Stomach (tissue), 9 donors: ENCODE results near the gene SH3GL2. TPM values are rescaled to one million over a fixed set of nuclear protein-coding genes. Genes with fewer than 3 reads are reported as not detected.

ENCODE experiments used
- DNase-seq, 2 donors: peaks; one replicate each; pipeline versions ENCODE4 v3.0.0 to v3.0.0-alpha.2; 2013 to 2019
- H3K27ac ChIP-seq, 5 donors: fragments of 200-600 bp in 4 of 5; sonication (generic) in 4 of 5; one replicate each; pipeline ENCODE4 v1.5.1; 2013 to 2019; ENCODE audit warnings: mild to moderate bottlenecking in 1 of 5, moderate library complexity in 1 of 5
- H3K27me3 ChIP-seq, 3 donors: fragments of 200-600 bp; sonication (generic); one replicate each; pipeline ENCODE4 v1.5.1; 2017 to 2019; ENCODE audit warnings: mixed run types in 1 of 3
- H3K36me3 ChIP-seq, 4 donors: fragments of 200-600 bp; sonication (generic); 1 replicate in 3 of 4; 2 replicates in 1 of 4; pipeline ENCODE4 v1.5.1; 2016 to 2019
- H3K4me1 ChIP-seq, 4 donors: fragments of 200-600 bp; sonication (generic); one replicate each; pipeline ENCODE4 v1.5.1; 2016 to 2019
- H3K4me3 ChIP-seq, 4 donors: fragments of 200-600 bp; sonication (generic) in 3 of 4; one replicate each; pipeline ENCODE4 v1.5.1; 2016 to 2019; ENCODE audit warnings: mild to moderate bottlenecking in 1 of 4
- H3K9me3 ChIP-seq, 4 donors: fragments of 200-600 bp; sonication (generic); one replicate each; pipeline ENCODE4 v1.5.1; 2016 to 2019
- EP300 ChIP-seq: sonication (generic); formaldehyde crosslinking; IDR thresholded peaks from one replicate; pipeline ENCODE4 v1.6.1; 2017; ENCODE audit warnings: antibody characterized with exemption
- POLR2A ChIP-seq, 4 donors: fragments of 450-650 bp; IDR thresholded peaks; one replicate each; pipeline ENCODE4 v1.6.1; 2016; ENCODE audit warnings: antibody characterized with exemption in 4 of 4, control low read depth in 2 of 4, mild to moderate bottlenecking in 1 of 4, moderate library complexity in 1 of 4
- POLR2AphosphoS5 ChIP-seq, 3 donors: sonication (generic); formaldehyde crosslinking; IDR thresholded peaks; one replicate each; pipeline ENCODE4 v1.6.1; 2016; ENCODE audit warnings: antibody characterized with exemption in 3 of 3
- WGBS, 5 donors: extraction: QIAGEN DNeasy Blood & Tissue Kit in 3 of 5; methylation state at CpG; one replicate each; pipeline versions ENCODE4 v1.1.5 to v1.1.7; 2013 to 2018; 5-methylcytosine and 5-hydroxymethylcytosine counted together
- intact Hi-C: fragments of 100-400 bp; cut with DNase I; formaldehyde crosslinking; loops from one replicate; pipeline ENCODE4 v1.15.1; 2023; ENCODE audit warnings: low total_unique reads
- polyA plus RNA-seq, 3 donors: library from polyadenylated mRNA; stranded (reverse); fragments of 200-250 nt; gene quantifications; one replicate each; pipeline ENCODE4 v1.2.3, GENCODE V29; 2013
- total RNA-seq, 5 donors: library from RNA; depleted of rRNA; stranded (reverse); fragments of >200 nt; gene quantifications; one replicate each; pipeline versions ENCODE4 v1.1.0 to v1.2.3, GENCODE V29; 2014 to 2016
- TF ChIP-seq, protein P1 (sequence below), 7 experiments: fragments of 450-650 bp in 4 of 7; fragments of 200-600 bp in 3 of 7; sonication (generic) in 3 of 7; IDR thresholded peaks; one replicate each; pipeline ENCODE4 v1.5.1; 2016 to 2019; ENCODE audit warnings: antibody characterized with exemption in 7 of 7, control low read depth in 2 of 7, mild to moderate bottlenecking in 1 of 7
- donor health status: healthy with polysubstance abuse.
- donor health status: Bipolar disorder and iron deficiency.
- donor health status: healthy.

The SH3GL2 gene
- total and polyA plus RNA-seq, 8 donors: 0.89 to 17.5 (median 7.7) TPM; not detected in 1

DNA sequence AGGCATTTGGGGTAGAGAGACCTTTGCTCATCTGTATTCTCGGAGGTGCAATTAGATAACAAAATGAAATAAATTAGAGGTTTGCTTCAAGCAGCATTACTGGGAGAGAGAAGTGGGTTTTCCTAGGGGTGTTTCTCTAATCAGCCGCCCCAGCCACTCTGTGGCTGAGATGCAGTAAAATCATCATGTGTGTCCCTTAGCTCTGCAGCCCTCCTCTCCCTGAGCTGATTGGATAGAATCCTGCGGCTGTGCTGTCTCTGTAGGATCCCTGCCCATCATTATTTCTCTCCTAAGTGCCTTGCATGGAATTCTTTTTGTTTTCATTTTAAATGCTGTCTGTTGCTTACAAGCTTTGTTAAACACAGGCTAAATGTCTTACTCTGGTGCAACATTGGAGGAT, 171.4 kb downstream of the SH3GL2 start:
- H3K36me3 ChIP-seq: no peaks in the 10 kb centered on the region
- H3K4me1 ChIP-seq: no peaks in the 10 kb centered on the region
- WGBS, 5 donors: 62 to 82% (median 74%) methylated on average over 3 of the region's 3 CpGs
- intact Hi-C loops: no loop called here
- no peak overlapping the region for H3K27ac ChIP-seq
- H3K9me3 ChIP-seq: peaks cover 0 to 12% (median 3%) of the 10 kb centered on the region in 4 donors
- no peaks in the 10 kb centered on the region for H3K27me3 ChIP-seq
- TF ChIP-seq, protein P1, sequence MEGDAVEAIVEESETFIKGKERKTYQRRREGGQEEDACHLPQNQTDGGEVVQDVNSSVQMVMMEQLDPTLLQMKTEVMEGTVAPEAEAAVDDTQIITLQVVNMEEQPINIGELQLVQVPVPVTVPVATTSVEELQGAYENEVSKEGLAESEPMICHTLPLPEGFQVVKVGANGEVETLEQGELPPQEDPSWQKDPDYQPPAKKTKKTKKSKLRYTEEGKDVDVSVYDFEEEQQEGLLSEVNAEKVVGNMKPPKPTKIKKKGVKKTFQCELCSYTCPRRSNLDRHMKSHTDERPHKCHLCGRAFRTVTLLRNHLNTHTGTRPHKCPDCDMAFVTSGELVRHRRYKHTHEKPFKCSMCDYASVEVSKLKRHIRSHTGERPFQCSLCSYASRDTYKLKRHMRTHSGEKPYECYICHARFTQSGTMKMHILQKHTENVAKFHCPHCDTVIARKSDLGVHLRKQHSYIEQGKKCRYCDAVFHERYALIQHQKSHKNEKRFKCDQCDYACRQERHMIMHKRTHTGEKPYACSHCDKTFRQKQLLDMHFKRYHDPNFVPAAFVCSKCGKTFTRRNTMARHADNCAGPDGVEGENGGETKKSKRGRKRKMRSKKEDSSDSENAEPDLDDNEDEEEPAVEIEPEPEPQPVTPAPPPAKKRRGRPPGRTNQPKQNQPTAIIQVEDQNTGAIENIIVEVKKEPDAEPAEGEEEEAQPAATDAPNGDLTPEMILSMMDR (IDR thresholded peaks at IDR 0.05): no peak
- no peak for TF ChIP-seq POLR2A (IDR thresholded peaks at IDR 0.05)
- no peak for TF ChIP-seq POLR2AphosphoS5 (IDR thresholded peaks at IDR 0.05)
- no peak for TF ChIP-seq EP300
- H3K4me3 ChIP-seq: no peak overlapping the region
- no peak for DNase-seq

DNA sequence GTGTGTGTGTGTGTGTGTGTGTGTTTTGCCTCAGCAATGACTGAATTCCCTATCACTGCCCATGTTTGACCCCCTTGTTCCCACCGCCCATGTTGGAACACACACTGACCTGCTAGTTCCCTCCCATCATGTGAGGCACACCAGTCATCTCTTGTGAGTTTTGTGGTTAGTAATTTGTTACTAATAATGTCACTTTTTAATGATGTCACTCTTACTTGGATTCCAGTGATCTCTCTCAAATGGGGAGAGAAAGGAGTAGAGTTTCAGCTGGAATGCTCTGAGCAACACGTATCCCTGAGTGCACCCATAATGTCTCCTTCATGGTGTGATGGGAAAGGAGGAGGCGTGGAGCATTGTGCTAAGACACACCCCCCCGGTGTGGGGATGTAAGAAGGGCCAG, 172.6 kb downstream of the SH3GL2 start:
- intact Hi-C loops: no loop called here
- Histone ChIP-seq H3K36me3 (no peaks in the 10 kb centered on the region), H3K4me1 (no peaks in the 10 kb centered on the region), H3K27ac (no peak overlapping the region), H3K4me3 (no peak overlapping the region), H3K27me3 (no peaks in the 10 kb centered on the region), H3K9me3 (peaks cover 0 to 12% (median 3%) of the 10 kb centered on the region in 4 donors)
- no peak for DNase-seq
- WGBS, 5 donors: 76 to 82% (median 78%) methylated on average over 4 of the region's 4 CpGs
- TF ChIP-seq POLR2A (IDR thresholded peaks at IDR 0.05): no peak
- TF ChIP-seq EP300: no peak
- no peak for TF ChIP-seq POLR2AphosphoS5 (IDR thresholded peaks at IDR 0.05)
- TF ChIP-seq, protein P1 (IDR thresholded peaks at IDR 0.05): no peak

GRCh38 chr9:17752021-17752420, 173.2 kb downstream of the SH3GL2 start:
- TF ChIP-seq, protein P1 (IDR thresholded peaks at IDR 0.05): no peak
- TF ChIP-seq POLR2AphosphoS5 (IDR thresholded peaks at IDR 0.05) (no peak), POLR2A (IDR thresholded peaks at IDR 0.05) (no peak), EP300 (no peak)
- 50 to 64% (median 61%) methylated on average over 3 of the region's 3 CpGs for WGBS, 5 donors

DNA sequence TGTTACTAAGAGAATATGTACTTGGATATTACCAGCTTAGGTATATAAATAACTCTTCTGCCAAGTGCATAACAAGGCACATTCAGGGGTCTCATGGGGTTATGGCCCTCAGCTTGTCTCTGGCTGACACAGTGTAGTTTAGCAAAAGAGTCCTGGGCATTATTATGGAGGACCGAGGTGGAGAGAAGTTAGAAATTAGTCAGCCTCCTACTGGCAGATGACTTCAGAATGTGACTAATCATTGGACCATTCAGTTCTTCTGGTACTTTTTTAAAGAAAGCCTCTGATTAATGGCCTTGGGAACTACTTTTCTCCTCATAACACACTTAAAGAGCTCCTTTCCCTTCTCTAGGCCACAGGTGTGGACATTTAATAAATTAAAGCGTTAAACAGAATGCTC, 178.9 kb downstream of the SH3GL2 start:
- Histone ChIP-seq H3K36me3 (no peaks in the 10 kb centered on the region), H3K4me1 (no peaks in the 10 kb centered on the region), H3K27me3 (no peaks in the 10 kb centered on the region), H3K4me3 (no peak overlapping the region), H3K27ac (no peak overlapping the region), H3K9me3 (peaks cover 0 to 12% (median 3%) of the 10 kb centered on the region in 4 donors)
- intact Hi-C loops: no loop called here
- TF ChIP-seq POLR2A (IDR thresholded peaks at IDR 0.05): no peak
- TF ChIP-seq, protein P1 (IDR thresholded peaks at IDR 0.05): no peak
- TF ChIP-seq EP300: no peak
- no peak for TF ChIP-seq POLR2AphosphoS5 (IDR thresholded peaks at IDR 0.05)
- WGBS, 5 donors: 86 to 93% (median 88%) methylated on average over 2 of the region's 2 CpGs
- no peak for DNase-seq

More at GRCh38 chr9:17752021-17752420, 173.2 kb downstream of the SH3GL2 start:
- Histone ChIP-seq H3K27me3 (no peaks in the 10 kb centered on the region), H3K4me3 (no peak overlapping the region), H3K27ac (no peak overlapping the region), H3K36me3 (no peaks in the 10 kb centered on the region), H3K4me1 (no peaks in the 10 kb centered on the region), H3K9me3 (peaks cover 0 to 12% (median 3%) of the 10 kb centered on the region in 4 donors)
- intact Hi-C loops: no loop called here
- DNase-seq: no peak
